Activated CD4-positive, alpha-beta T cell treated with anti-CD3 and anti-CD28 coated beads for 4 hours (primary cell): ENCODE results near the gene SLC5A1.

Experiments
- DNase-seq, 2 donors: peaks; one replicate each; pipeline ENCODE4 v3.0.0-alpha.2; 2020

SLC5A1 gene

GRCh38 chr22:32052244-32052643 lies 9.2 kb downstream of the SLC5A1 start:
- DNase-seq = no peak

GRCh38 chr22:32052936-32053791 lies 10.1 kb downstream of the SLC5A1 start:
- no peak for DNase-seq

- DNase-seq = no peak
Measured at GRCh38 chr22:32055069-32055468, 12.0 kb downstream of the SLC5A1 start.

GRCh38 chr22:32058656-32059260 lies 15.7 kb downstream of the SLC5A1 start:
- DNase-seq = no peak

- no peak for DNase-seq
Measured at GRCh38 chr22:32059426-32059825, 16.4 kb downstream of the SLC5A1 start.

GRCh38 chr22:32063701-32064100 lies 20.6 kb downstream of the SLC5A1 start:
- no peak for DNase-seq

- DNase-seq = no peak
Measured at GRCh38 chr22:32066820-32067219, 23.8 kb downstream of the SLC5A1 start.

GRCh38 chr22:32067613-32068012 lies 24.6 kb downstream of the SLC5A1 start:
- no peak for DNase-seq

GRCh38 chr22:32069579-32070372 lies 26.7 kb downstream of the SLC5A1 start:
- no peak for DNase-seq

GRCh38 chr22:32073262-32073661 lies 30.2 kb downstream of the SLC5A1 start:
- DNase-seq = no peak

GRCh38 chr22:32073823-32074380 lies 30.8 kb downstream of the SLC5A1 start:
- no peak for DNase-seq

GRCh38 chr22:32075997-32076760 lies 33.1 kb downstream of the SLC5A1 start:
- no peak for DNase-seq

GRCh38 chr22:32076761-32077084 lies 33.7 kb downstream of the SLC5A1 start:
- no peak for DNase-seq

- DNase-seq = no peak
Measured at GRCh38 chr22:32077151-32077550, 34.1 kb downstream of the SLC5A1 start.

- no peak for DNase-seq
Measured at GRCh38 chr22:32079130-32080089, 36.3 kb downstream of the SLC5A1 start.

GRCh38 chr22:32080904-32081303 lies 37.8 kb downstream of the SLC5A1 start:
- DNase-seq = peak; percentile 4 to 11

GRCh38 chr22:32082331-32082730 lies 39.3 kb downstream of the SLC5A1 start:
- DNase-seq = no peak

- DNase-seq = no peak
Measured at GRCh38 chr22:32083000-32083399, 39.9 kb downstream of the SLC5A1 start.

- DNase-seq = no peak
Measured at GRCh38 chr22:32083814-32084213, 40.8 kb downstream of the SLC5A1 start.

- DNase-seq = no peak
Measured at GRCh38 chr22:32088084-32088483, 45.0 kb downstream of the SLC5A1 start.

- DNase-seq = no peak
Measured at GRCh38 chr22:32097018-32097417, 54.0 kb downstream of the SLC5A1 start.
